ENCODE results near the gene XPOT.

The XPOT gene

GRCh38 chr12:64427988-64428387 lies 23.8 kb downstream of the XPOT start:
- DNase-seq (ENCODE audit: low read depth): no peak

GRCh38 chr12:64428956-64429355 lies 24.8 kb downstream of the XPOT start:
- DNase-seq (ENCODE audit: low read depth): no peak

- no peak for DNase-seq (ENCODE audit: low read depth)
Measured at GRCh38 chr12:64430886-64431285, 26.7 kb downstream of the XPOT start.

- DNase-seq (ENCODE audit: low read depth): no peak
Measured at GRCh38 chr12:64431791-64432190, 27.6 kb downstream of the XPOT start.

- no peak for DNase-seq (ENCODE audit: low read depth)
Measured at GRCh38 chr12:64433915-64434314, 29.7 kb downstream of the XPOT start.

- no peak for DNase-seq (ENCODE audit: low read depth)
Measured at GRCh38 chr12:64440100-64440499, 35.9 kb downstream of the XPOT start.

- DNase-seq (ENCODE audit: low read depth): no peak
Measured at GRCh38 chr12:64445490-64445889, 41.3 kb downstream of the XPOT start.

GRCh38 chr12:64446295-64446694 lies 42.1 kb downstream of the XPOT start:
- DNase-seq (ENCODE audit: low read depth): no peak

- DNase-seq (ENCODE audit: low read depth): no peak
Measured at GRCh38 chr12:64450057-64450640, 46.0 kb downstream of the XPOT start.

- no peak for DNase-seq (ENCODE audit: low read depth)
Measured at GRCh38 chr12:64450711-64451486, 46.7 kb downstream of the XPOT start.

GRCh38 chr12:64451687-64452558 lies 47.7 kb downstream of the XPOT start, which contains the start of gene TBK1:
TBK1 (plus strand) TSS chr12:64452120; CDS start chr12:64455871, 3,751 bp downstream.
- DNase-seq (ENCODE audit: low read depth): peak; percentile 49

- DNase-seq (ENCODE audit: low read depth): no peak
Measured at GRCh38 chr12:64452559-64453329, 48.6 kb downstream of the XPOT start.

GRCh38 chr12:64455506-64455905 lies 51.3 kb downstream of the XPOT start:
- DNase-seq (ENCODE audit: low read depth): no peak

- no peak for DNase-seq (ENCODE audit: low read depth)
Measured at GRCh38 chr12:64456119-64456518, 51.9 kb downstream of the XPOT start.

GRCh38 chr12:64457032-64457431 lies 52.8 kb downstream of the XPOT start:
- no peak for DNase-seq (ENCODE audit: low read depth)

- no peak for DNase-seq (ENCODE audit: low read depth)
Measured at GRCh38 chr12:64457466-64457865, 53.3 kb downstream of the XPOT start.

- no peak for DNase-seq (ENCODE audit: low read depth)
Measured at GRCh38 chr12:64457923-64458322, 53.7 kb downstream of the XPOT start.

GRCh38 chr12:64459394-64459891 lies 55.3 kb downstream of the XPOT start:
- DNase-seq (ENCODE audit: low read depth): no peak

- DNase-seq (ENCODE audit: low read depth): no peak
Measured at GRCh38 chr12:64461634-64462414, 57.6 kb downstream of the XPOT start.

- DNase-seq (ENCODE audit: low read depth): no peak
Measured at GRCh38 chr12:64466178-64466577, 62.0 kb downstream of the XPOT start.

- no peak for DNase-seq (ENCODE audit: low read depth)
Measured at GRCh38 chr12:64468966-64469365, 64.8 kb downstream of the XPOT start.

Data from stimulated activated CD8-positive, alpha-beta memory T cell treated with anti-CD3 and anti-CD28 coated beads, Interleukin-7, amount 100 ng/mL, for 24 hours (primary cell).